IPS-15b (cell line): ENCODE results near the gene SMCO4.

ENCODE experiments used
- H3K27me3 ChIP-seq: one replicate; pipeline ENCODE4 v1.6.1; 2013; ENCODE audit warnings: low read length; ENCODE audit not compliant: control insufficient read depth, insufficient read depth
- H3K36me3 ChIP-seq: one replicate; pipeline ENCODE4 v1.6.1; 2013; ENCODE audit warnings: low read length; ENCODE audit not compliant: control insufficient read depth, insufficient read depth
- H3K4me1 ChIP-seq: one replicate; pipeline ENCODE4 v1.6.1; 2013; ENCODE audit warnings: mild to moderate bottlenecking, low read length; ENCODE audit not compliant: control insufficient read depth, insufficient read depth
- H3K4me3 ChIP-seq: one replicate; pipeline ENCODE4 v1.5.1; 2013; ENCODE audit warnings: low read depth, low read length
- H3K9ac ChIP-seq: one replicate; pipeline ENCODE4 v1.6.1; 2013; ENCODE audit warnings: low read depth, mild to moderate bottlenecking, low read length
- H3K9me3 ChIP-seq: one replicate; pipeline ENCODE4 v1.6.1; 2013; ENCODE audit warnings: mild to moderate bottlenecking, low read length; ENCODE audit not compliant: control insufficient read depth, insufficient read depth

Gene SMCO4

GRCh38 chr11:93573184-93573583 lies 30.0 kb upstream of the SMCO4 start:
- H3K9ac ChIP-seq, result no peak overlapping the region
- no peaks in the 10 kb centered on the region for H3K36me3 ChIP-seq
- H3K4me3 ChIP-seq, result no peak overlapping the region
- no peaks in the 10 kb centered on the region for H3K9me3 ChIP-seq
- H3K4me1 ChIP-seq, result peaks cover 3% of the 10 kb centered on the region
- no peaks in the 10 kb centered on the region for H3K27me3 ChIP-seq

DNA sequence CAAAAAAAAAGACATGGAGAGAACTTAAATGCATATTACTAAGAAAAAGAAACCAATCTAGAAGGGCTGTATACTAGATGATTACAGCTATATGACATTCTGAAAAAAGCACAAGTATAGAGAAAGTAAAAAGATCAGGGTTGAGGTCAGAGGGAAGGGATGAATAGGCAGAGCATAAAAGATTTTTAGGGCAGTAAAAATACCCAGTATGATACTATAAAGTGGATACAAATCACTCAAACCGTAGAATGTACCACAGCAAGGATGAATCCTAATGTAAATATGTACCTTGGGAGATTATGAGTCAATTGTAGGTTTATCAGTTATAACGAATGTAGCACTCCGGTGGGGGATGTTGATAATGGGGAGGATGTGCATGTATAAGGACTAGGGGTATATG lies 29.4 kb upstream of the SMCO4 start:
- Histone ChIP-seq H3K9ac (no peak overlapping the region), H3K36me3 (no peaks in the 10 kb centered on the region), H3K4me3 (no peak overlapping the region), H3K27me3 (no peaks in the 10 kb centered on the region), H3K4me1 (peaks cover 3% of the 10 kb centered on the region), H3K9me3 (no peaks in the 10 kb centered on the region)

DNA sequence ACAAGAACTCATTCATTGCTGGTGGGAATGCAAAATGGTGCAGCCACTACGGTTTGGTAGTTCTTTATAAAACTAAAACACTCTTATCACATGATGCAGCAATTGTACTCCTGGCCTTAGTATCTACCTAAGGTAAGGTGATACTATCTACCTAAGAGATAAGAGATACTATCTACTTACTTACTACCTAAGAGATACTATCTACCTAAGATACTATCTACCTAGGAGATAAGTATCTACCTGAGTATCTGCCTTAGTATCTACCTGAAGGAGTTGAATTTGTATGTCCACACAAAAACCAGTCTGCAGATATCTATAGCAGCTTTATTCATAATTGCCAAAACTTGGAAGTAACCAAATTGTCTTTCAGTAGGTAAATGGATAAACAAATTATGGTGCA lies 29.0 kb upstream of the SMCO4 start:
- Histone ChIP-seq H3K4me3 (no peak overlapping the region), H3K27me3 (no peaks in the 10 kb centered on the region), H3K9ac (no peak overlapping the region), H3K9me3 (no peaks in the 10 kb centered on the region), H3K36me3 (no peaks in the 10 kb centered on the region), H3K4me1 (peaks cover 3% of the 10 kb centered on the region)

DNA sequence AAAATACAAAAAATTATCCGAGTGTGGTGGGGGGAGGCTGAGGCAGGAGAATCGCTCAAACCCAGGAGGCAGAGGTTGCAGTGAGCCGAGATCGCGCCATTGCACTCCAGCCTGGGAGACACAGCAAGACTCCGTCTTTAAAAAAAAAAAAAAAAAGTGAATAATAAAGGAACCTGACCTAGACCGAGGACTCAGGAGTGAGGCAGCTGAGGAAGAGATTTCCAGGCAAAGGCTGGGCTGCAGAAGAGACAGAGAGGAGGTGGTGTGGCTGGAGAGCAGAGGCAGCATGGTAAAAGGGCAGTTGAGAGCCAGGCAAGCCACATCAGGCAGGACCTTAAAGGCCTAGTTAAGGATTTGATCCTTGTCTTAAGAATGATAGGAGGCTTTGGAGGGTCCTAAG lies 28.4 kb upstream of the SMCO4 start:
- no peak overlapping the region for H3K4me3 ChIP-seq

GRCh38 chr11:93570759-93571413 lies 27.7 kb upstream of the SMCO4 start:
- Histone ChIP-seq H3K9ac (no peak overlapping the region), H3K4me1 (peaks cover 3% of the 10 kb centered on the region), H3K4me3 (no peak overlapping the region), H3K36me3 (no peaks in the 10 kb centered on the region), H3K9me3 (no peaks in the 10 kb centered on the region), H3K27me3 (no peaks in the 10 kb centered on the region)

More for the DNA sequence above, 28.4 kb upstream of the SMCO4 start:
- Histone ChIP-seq H3K9ac (no peak overlapping the region), H3K4me1 (peaks cover 3% of the 10 kb centered on the region), H3K36me3 (no peaks in the 10 kb centered on the region), H3K9me3 (no peaks in the 10 kb centered on the region), H3K27me3 (no peaks in the 10 kb centered on the region)

DNA sequence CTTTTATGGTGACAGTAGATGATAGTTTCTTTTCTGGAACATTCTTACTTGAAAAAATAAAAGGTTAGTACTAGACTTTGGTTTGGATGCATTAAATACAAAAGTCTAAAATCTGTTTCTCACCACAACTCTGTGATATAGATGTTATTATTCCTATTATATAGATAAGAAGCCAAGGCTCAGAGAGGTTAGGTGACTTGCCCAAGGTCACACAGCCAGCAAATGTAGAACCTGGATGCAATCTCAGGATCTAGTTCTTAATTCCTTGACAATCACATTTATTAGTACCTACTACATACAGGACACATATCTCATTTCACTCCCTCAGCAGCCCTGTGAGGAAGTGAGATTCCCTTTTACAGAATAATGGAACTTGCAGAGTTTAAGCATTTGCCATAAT lies 26.3 kb upstream of the SMCO4 start:
- Histone ChIP-seq H3K4me1 (peaks cover 3% of the 10 kb centered on the region), H3K9me3 (no peaks in the 10 kb centered on the region), H3K36me3 (no peaks in the 10 kb centered on the region), H3K27me3 (no peaks in the 10 kb centered on the region), H3K9ac (no peak overlapping the region), H3K4me3 (no peak overlapping the region)

DNA sequence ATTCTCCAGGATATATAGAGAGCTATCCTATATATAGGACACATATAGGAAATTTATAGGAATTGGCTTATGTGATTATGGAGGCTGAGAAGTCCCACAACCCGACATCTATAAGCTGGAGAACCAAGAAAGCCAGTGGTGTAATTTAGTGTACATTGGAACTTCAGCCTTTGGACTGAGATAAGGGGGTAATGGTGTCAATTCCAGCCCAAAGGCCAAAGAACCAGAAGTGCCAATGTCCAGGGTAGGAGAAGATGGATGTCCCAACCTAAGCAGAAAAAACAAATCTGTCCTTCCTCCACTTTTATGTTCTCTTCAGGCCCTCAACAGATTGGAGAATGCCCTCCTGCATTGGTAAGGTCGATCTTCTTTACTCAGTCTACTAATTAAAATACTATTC lies 25.5 kb upstream of the SMCO4 start:
- H3K27me3 ChIP-seq, result no peaks in the 10 kb centered on the region
- peaks cover 3% of the 10 kb centered on the region for H3K4me1 ChIP-seq
- no peak overlapping the region for H3K9ac ChIP-seq

DNA sequence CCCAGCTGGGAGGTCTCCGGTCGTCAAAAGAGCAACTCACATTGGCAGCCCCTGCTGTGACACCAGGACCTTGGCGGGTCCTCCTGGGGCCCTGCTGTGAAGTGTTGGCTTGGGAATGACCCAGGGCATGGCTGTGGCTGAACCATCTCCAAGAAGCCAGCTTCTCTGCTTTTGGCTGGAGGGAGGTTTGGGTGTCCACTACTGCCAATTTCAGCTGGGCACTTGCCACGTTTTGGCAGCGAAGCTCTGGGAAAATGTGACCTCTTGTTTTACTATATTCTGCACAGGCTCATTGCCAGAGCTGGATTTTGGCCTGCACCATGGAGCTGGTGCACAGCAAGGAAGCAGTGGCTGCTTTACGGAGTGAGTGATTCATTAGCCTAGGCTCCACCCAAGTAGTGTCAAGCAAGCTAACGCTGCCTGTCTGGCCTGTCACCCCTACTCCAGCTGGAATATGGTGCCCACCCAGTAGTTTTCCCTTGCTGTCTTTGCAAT lies 24.3 kb upstream of the SMCO4 start:
- no peak overlapping the region for H3K4me3 ChIP-seq

More for the DNA sequence above, 25.5 kb upstream of the SMCO4 start:
- Histone ChIP-seq H3K36me3 (no peaks in the 10 kb centered on the region), H3K9me3 (no peaks in the 10 kb centered on the region), H3K4me3 (no peak overlapping the region)

GRCh38 chr11:93564895-93565294 lies 21.7 kb upstream of the SMCO4 start:
- no peak overlapping the region for H3K9ac ChIP-seq
- no peak overlapping the region for H3K4me3 ChIP-seq
- H3K27me3 ChIP-seq, result no peaks in the 10 kb centered on the region
- no peaks in the 10 kb centered on the region for H3K36me3 ChIP-seq
- no peaks in the 10 kb centered on the region for H3K9me3 ChIP-seq
- H3K4me1 ChIP-seq, result peaks cover 8% of the 10 kb centered on the region

More for the DNA sequence above, 24.3 kb upstream of the SMCO4 start:
- no peak overlapping the region for H3K9ac ChIP-seq
- H3K4me1 ChIP-seq, result peaks cover 3% of the 10 kb centered on the region
- no peaks in the 10 kb centered on the region for H3K9me3 ChIP-seq
- H3K36me3 ChIP-seq, result no peaks in the 10 kb centered on the region
- no peaks in the 10 kb centered on the region for H3K27me3 ChIP-seq

DNA sequence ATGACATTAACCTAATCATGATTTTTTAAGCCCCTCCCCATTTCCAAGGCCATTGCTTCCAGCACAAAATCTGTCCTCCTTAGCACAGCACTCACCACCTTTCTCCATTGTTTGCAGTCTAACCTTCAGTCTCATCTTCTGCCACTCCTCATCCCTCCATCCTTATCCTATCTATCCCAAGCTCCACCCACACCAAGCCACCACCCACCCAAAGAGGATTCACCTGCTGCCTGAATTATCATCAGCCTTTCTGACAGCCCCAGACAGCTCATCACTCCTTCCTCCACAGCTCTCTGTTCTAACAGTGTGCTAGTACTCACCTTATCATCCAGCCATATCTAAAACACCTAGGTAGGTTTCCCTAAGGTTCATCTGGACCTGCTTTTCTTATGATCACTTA lies 20.7 kb upstream of the SMCO4 start:
- H3K4me1 ChIP-seq, result peaks cover 9% of the 10 kb centered on the region
- no peak overlapping the region for H3K9ac ChIP-seq
- H3K27me3 ChIP-seq, result peaks cover 3% of the 10 kb centered on the region
- no peaks in the 10 kb centered on the region for H3K36me3 ChIP-seq
- H3K4me3 ChIP-seq, result no peak overlapping the region
- H3K9me3 ChIP-seq, result no peaks in the 10 kb centered on the region

GRCh38 chr11:93560199-93560932 lies 17.2 kb upstream of the SMCO4 start:
- H3K4me3 ChIP-seq, result no peak overlapping the region
- no peaks in the 10 kb centered on the region for H3K9me3 ChIP-seq
- no peak overlapping the region for H3K9ac ChIP-seq
- H3K27me3 ChIP-seq, result peaks cover 3% of the 10 kb centered on the region
- H3K4me1 ChIP-seq, result peaks cover 9% of the 10 kb centered on the region
- H3K36me3 ChIP-seq, result no peaks in the 10 kb centered on the region

- Histone ChIP-seq H3K9ac (no peak overlapping the region), H3K9me3 (no peaks in the 10 kb centered on the region), H3K27me3 (peaks cover 3% of the 10 kb centered on the region)
Observed at GRCh38 chr11:93559681-93560080, 16.5 kb upstream of the SMCO4 start.

More at GRCh38 chr11:93559681-93560080, 16.5 kb upstream of the SMCO4 start:
- Histone ChIP-seq H3K4me1 (peaks cover 9% of the 10 kb centered on the region), H3K4me3 (no peak overlapping the region), H3K36me3 (no peaks in the 10 kb centered on the region)
